ENCODE results near the gene PCTP. TPM values are rescaled to one million over a fixed set of nuclear protein-coding genes. Genes with fewer than 3 reads are reported as not detected.

PCTP gene
- polyA plus RNA-seq, 1 of the 3 experiments (the other 2 are of a cell fraction): 20.8 TPM

- CTCF ChIA-PET: interaction anchor here (0.9 to 1.9 kb wide), 3 partner anchors 44 to 288 kb away, joined by 3 to 6 read pairs (median 4); no protein-coding TSS in a partner anchor
- Histone ChIP-seq H3K9me2 (no peaks in the 10 kb centered on the region), H3K4me3 (ENCODE audit: low read depth in 2 of 2, low read length in 1 of 2) (no peak overlapping the region), H3K79me2 (ENCODE audit: insufficient read depth) (no peaks in the 10 kb centered on the region), H3K36me3 (replicated peaks in 1 of 2; ENCODE audit: control insufficient read depth in 1 of 2, insufficient read depth in 2 of 2, low read length in 1 of 2) (no peaks in the 10 kb centered on the region), H4K20me1 (ENCODE audit: insufficient read depth) (no peaks in the 10 kb centered on the region), H3K9me3 (no peaks in the 10 kb centered on the region), H2AFZ (ENCODE audit: low read depth) (no peak overlapping the region), H3K27ac (ENCODE audit: low read depth in 2 of 2, low read length in 1 of 2) (no peak overlapping the region), H3K4me2 (no peak overlapping the region), H3K9ac (no peak overlapping the region), H3K4me1 (ENCODE audit: control insufficient read depth in 1 of 2, insufficient read depth in 2 of 2, low read depth in 1 of 2, low read length in 1 of 2) (no peaks in the 10 kb centered on the region; a peak in 1 of 4 replicates), H3K27me3 (ENCODE audit: insufficient read depth) (no peaks in the 10 kb centered on the region), H3F3A (replicated peaks; ENCODE audit: insufficient read depth) (no peaks in the 10 kb centered on the region)
- TF ChIP-seq GATA2 (CRISPR knock-in tag; IDR thresholded peaks at IDR 0.05) (no peak), GABPA (IDR thresholded peaks at IDR 0.05; ENCODE audit: low read depth) (no peak), EZH2phosphoT487 (IDR thresholded peaks at IDR 0.05; ENCODE audit: borderline replicate concordance, low read depth) (no peak), MEF2A (IDR thresholded peaks at IDR 0.05; ENCODE audit: borderline replicate concordance, low read depth) (no peak), RAD21 (IDR thresholded peaks at IDR 0.05; ENCODE audit: low read length) (no peak), NFIC (IDR thresholded peaks at IDR 0.05; ENCODE audit: borderline replicate concordance) (no peak), RCOR1 (IDR thresholded peaks at IDR 0.05; ENCODE audit: low read length) (no peak), RFX5 (IDR thresholded peaks at IDR 0.05; ENCODE audit: low read length) (no peak), FOSL2 (IDR thresholded peaks at IDR 0.05; ENCODE audit: borderline replicate concordance, low read depth) (no peak)
- DNase-seq: no peak
- 30% methylated on average over 5 of the region's 6 CpGs for WGBS (ENCODE audit: low lambda C conversion rate)
- POLR2A ChIA-PET: no interaction called here
These were observed 63.5 kb downstream of the PCTP start for GRCh38 chr17:55814377-55814776.

GRCh38 chr17:55816532-55817396, 65.9 kb downstream of the PCTP start:
- WGBS (ENCODE audit: low lambda C conversion rate): 32% methylated on average over 8 of the region's 8 CpGs
- Histone ChIP-seq H3K4me2 (no peak overlapping the region), H2AFZ (ENCODE audit: low read depth) (no peak overlapping the region), H3K9ac (no peak overlapping the region), H3K9me2 (no peaks in the 10 kb centered on the region), H4K20me1 (ENCODE audit: insufficient read depth) (no peaks in the 10 kb centered on the region), H3K27me3 (ENCODE audit: insufficient read depth) (no peaks in the 10 kb centered on the region), H3K79me2 (ENCODE audit: insufficient read depth) (no peaks in the 10 kb centered on the region), H3K27ac (ENCODE audit: low read depth in 2 of 2, low read length in 1 of 2) (no peak overlapping the region), H3K4me1 (ENCODE audit: control insufficient read depth in 1 of 2, insufficient read depth in 2 of 2, low read depth in 1 of 2, low read length in 1 of 2) (no peaks in the 10 kb centered on the region; a peak in 1 of 4 replicates), H3F3A (replicated peaks; ENCODE audit: insufficient read depth) (no peaks in the 10 kb centered on the region), H3K4me3 (ENCODE audit: low read depth in 2 of 2, low read length in 1 of 2) (no peak overlapping the region), H3K36me3 (replicated peaks in 1 of 2; ENCODE audit: control insufficient read depth in 1 of 2, insufficient read depth in 2 of 2, low read length in 1 of 2) (no peaks in the 10 kb centered on the region), H3K9me3 (no peaks in the 10 kb centered on the region)
- ChIA-PET CTCF (interaction anchor here (0.8 to 2.7 kb wide), 5 partner anchors 11 to 304 kb away, joined by 3 to 16 read pairs (median 5); no protein-coding TSS in a partner anchor), POLR2A (no interaction called here)
- DNase-seq: no peak
- TF ChIP-seq NFIC (IDR thresholded peaks at IDR 0.05; ENCODE audit: borderline replicate concordance) (no peak), FOXJ3 (CRISPR knock-in tag; IDR thresholded peaks at IDR 0.05) (no peak), FOSL2 (IDR thresholded peaks at IDR 0.05; ENCODE audit: borderline replicate concordance, low read depth) (no peak), SMC3 (IDR thresholded peaks at IDR 0.05; ENCODE audit: low read depth, low read length) (no peak), USF1 (IDR thresholded peaks at IDR 0.05; ENCODE audit: borderline replicate concordance, low read depth) (no peak), FOXM1 (IDR thresholded peaks at IDR 0.05; ENCODE audit: low read depth) (no peak), TAF1 (IDR thresholded peaks at IDR 0.05; ENCODE audit: borderline replicate concordance, low read depth, low read length) (no peak), ELF1 (IDR thresholded peaks at IDR 0.05) (no peak), RXRA (IDR thresholded peaks at IDR 0.05; ENCODE audit: borderline replicate concordance, low read depth) (no peak), IRF3 (IDR thresholded peaks at IDR 0.05; ENCODE audit: low read depth, low read length) (no peak), EP300 (IDR thresholded peaks at IDR 0.05; ENCODE audit: borderline replicate concordance in 1 of 2, low read depth in 1 of 2, low read length in 1 of 2) (no peak)
